SU-DHL-6 (cell line): ENCODE results near the gene PECR.

Experiments
- CTCF ChIP-seq: fragments of 200-600 bp; sonication (generic); IDR thresholded peaks from one replicate; pipeline ENCODE4 v1.5.1; 2017; ENCODE audit warnings: antibody characterized with exemption, mild to moderate bottlenecking, low read length, moderate library complexity; ENCODE audit not compliant: insufficient read depth, poor library complexity, severe bottlenecking
- EZH2phosphoT487 ChIP-seq: fragments of 200-600 bp; sonication (generic), shearing (Covaris generic); conservative IDR thresholded peaks from 2 replicates; pipeline ENCODE4 v1.6.1; 2018; ENCODE audit warnings: mild to moderate bottlenecking, antibody characterized with exemption, low read length, moderate library complexity, mixed read lengths

- no peak for TF ChIP-seq CTCF
- TF ChIP-seq EZH2phosphoT487: no peak
Measured at GRCh38 chr2:216024779-216025336, 56.8 kb downstream of the PECR start.
